OCI-LY3 (cell line): ENCODE results near the gene EXTL1.

Experiments used
- H2AFZ ChIP-seq: fragments of 200-600, 300-600 bp; shearing (Covaris generic); 2 replicates; pipeline ENCODE4 v1.6.0; 2014; ENCODE audit warnings: antibody characterized with exemption, low read depth, low read length
- H3K27ac ChIP-seq: fragments of 200-600, 300-600 bp; sonication (generic); 2 replicates; pipeline ENCODE4 v1.5.1; 2014; ENCODE audit warnings: mild to moderate bottlenecking, low read length, moderate library complexity, mixed read lengths
- H3K27me3 ChIP-seq: fragments of 200-600, 300-600 bp; sonication (generic); 2 replicates; pipeline ENCODE4 v1.6.1; 2014; ENCODE audit warnings: low read depth, low read length, mixed read lengths
- H3K36me3 ChIP-seq: fragments of 200-600, 300-600 bp; sonication (generic); replicated peaks from 2 replicates; pipeline ENCODE3; 2014; ENCODE audit warnings: low read depth, low read length, mixed read lengths
- H3K4me1 ChIP-seq: fragments of 300-600, 200-600 bp; sonication (generic); 2 replicates; pipeline ENCODE4 v1.6.1; 2014; ENCODE audit warnings: low read length, mixed read lengths
- H3K4me2 ChIP-seq: fragments of 200-600, 300-600 bp; sonication (generic); 2 replicates; pipeline ENCODE4 v1.6.1; 2014; ENCODE audit warnings: low read length, mixed read lengths
- H3K4me3 ChIP-seq: fragments of 300-600, 200-600 bp; sonication (generic); 2 replicates; pipeline ENCODE4 v1.5.1; 2014; ENCODE audit warnings: antibody characterized with exemption, mild to moderate bottlenecking, low read length, moderate library complexity
- H3K79me2 ChIP-seq: fragments of 300-600, 200-600 bp; shearing (Covaris generic); 2 replicates; pipeline ENCODE4 v1.6.1; 2014; ENCODE audit warnings: mild to moderate bottlenecking, low read length, mixed read lengths
- H3K9ac ChIP-seq: fragments of 300-600, 200-600 bp; shearing (Covaris generic); 2 replicates; pipeline ENCODE4 v1.6.0; 2014; ENCODE audit warnings: mild to moderate bottlenecking, low read length, moderate library complexity
- H3K9me3 ChIP-seq: fragments of 200-600, 300-600 bp; shearing (Covaris generic); 2 replicates; pipeline ENCODE4 v1.6.1; 2014; ENCODE audit warnings: low read length, mixed read lengths; ENCODE audit not compliant: insufficient read depth
- H4K20me1 ChIP-seq: fragments of 200-600, 300-600 bp; sonication (generic); 2 replicates; pipeline ENCODE4 v1.6.1; 2016; ENCODE audit warnings: low read length, mixed read lengths; ENCODE audit not compliant: insufficient read depth
- EZH2phosphoT487 ChIP-seq: fragments of 200-600 bp; shearing (Covaris generic); IDR thresholded peaks from 2 replicates; pipeline ENCODE4 v1.6.1; 2018; ENCODE audit warnings: antibody characterized with exemption, mixed run types, low read depth
- TF ChIP-seq, protein P1 (sequence below): fragments of 200-600, 300-600 bp; sonication (generic); IDR thresholded peaks from 2 replicates; pipeline ENCODE4 v1.5.1; 2014; ENCODE audit warnings: antibody characterized with exemption, low read length, low read depth

EXTL1 gene

GRCh38 chr1:25991937-25992688 lies 29.5 kb upstream of the EXTL1 start:
- no peak overlapping the region for H2AFZ ChIP-seq
- H3K4me1 ChIP-seq, result peaks cover 6% of the 10 kb centered on the region
- H3K27me3 ChIP-seq, result no peaks in the 10 kb centered on the region
- no peak for TF ChIP-seq EZH2phosphoT487
- TF ChIP-seq, protein P1, sequence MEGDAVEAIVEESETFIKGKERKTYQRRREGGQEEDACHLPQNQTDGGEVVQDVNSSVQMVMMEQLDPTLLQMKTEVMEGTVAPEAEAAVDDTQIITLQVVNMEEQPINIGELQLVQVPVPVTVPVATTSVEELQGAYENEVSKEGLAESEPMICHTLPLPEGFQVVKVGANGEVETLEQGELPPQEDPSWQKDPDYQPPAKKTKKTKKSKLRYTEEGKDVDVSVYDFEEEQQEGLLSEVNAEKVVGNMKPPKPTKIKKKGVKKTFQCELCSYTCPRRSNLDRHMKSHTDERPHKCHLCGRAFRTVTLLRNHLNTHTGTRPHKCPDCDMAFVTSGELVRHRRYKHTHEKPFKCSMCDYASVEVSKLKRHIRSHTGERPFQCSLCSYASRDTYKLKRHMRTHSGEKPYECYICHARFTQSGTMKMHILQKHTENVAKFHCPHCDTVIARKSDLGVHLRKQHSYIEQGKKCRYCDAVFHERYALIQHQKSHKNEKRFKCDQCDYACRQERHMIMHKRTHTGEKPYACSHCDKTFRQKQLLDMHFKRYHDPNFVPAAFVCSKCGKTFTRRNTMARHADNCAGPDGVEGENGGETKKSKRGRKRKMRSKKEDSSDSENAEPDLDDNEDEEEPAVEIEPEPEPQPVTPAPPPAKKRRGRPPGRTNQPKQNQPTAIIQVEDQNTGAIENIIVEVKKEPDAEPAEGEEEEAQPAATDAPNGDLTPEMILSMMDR, result no peak
- H3K9ac ChIP-seq, result no peak overlapping the region
- H3K4me3 ChIP-seq, result no peak overlapping the region
- H3K79me2 ChIP-seq, result 0 out of 2 replicates have a peak, but pooled peaks cover 3% of the 10 kb centered on the region
- no peaks in the 10 kb centered on the region for H3K36me3 ChIP-seq
- H3K4me2 ChIP-seq, result no peak overlapping the region
- H3K27ac ChIP-seq, result no peak overlapping the region
- no peaks in the 10 kb centered on the region for H3K9me3 ChIP-seq
- H4K20me1 ChIP-seq, result no peaks in the 10 kb centered on the region

- Histone ChIP-seq H3K9me3 (no peaks in the 10 kb centered on the region), H3K9ac (no peak overlapping the region), H3K36me3 (no peaks in the 10 kb centered on the region), H2AFZ (no peak overlapping the region), H3K4me2 (no peak overlapping the region), H3K27me3 (no peaks in the 10 kb centered on the region), H3K4me3 (no peak overlapping the region), H4K20me1 (no peaks in the 10 kb centered on the region), H3K4me1 (peaks cover 6% of the 10 kb centered on the region), H3K79me2 (0 out of 2 replicates have a peak, but pooled peaks cover 3% of the 10 kb centered on the region), H3K27ac (no peak overlapping the region)
- TF ChIP-seq, protein P1, result no peak
- TF ChIP-seq EZH2phosphoT487, result no peak
Observed at GRCh38 chr1:25992689-25993171, 28.8 kb upstream of the EXTL1 start.

GRCh38 chr1:25993197-25993951 lies 28.2 kb upstream of the EXTL1 start:
- H3K27ac ChIP-seq, result no peak overlapping the region
- no peak overlapping the region for H2AFZ ChIP-seq
- 0 out of 2 replicates have a peak, but pooled peaks cover 3% of the 10 kb centered on the region for H3K79me2 ChIP-seq
- no peak overlapping the region for H3K4me3 ChIP-seq
- H3K4me1 ChIP-seq, result peaks cover 7% of the 10 kb centered on the region
- no peak overlapping the region for H3K4me2 ChIP-seq
- no peak overlapping the region for H3K9ac ChIP-seq
- no peaks in the 10 kb centered on the region for H3K36me3 ChIP-seq
- H4K20me1 ChIP-seq, result no peaks in the 10 kb centered on the region
- TF ChIP-seq, protein P1, result no peak
- no peak for TF ChIP-seq EZH2phosphoT487
- H3K9me3 ChIP-seq, result no peaks in the 10 kb centered on the region
- H3K27me3 ChIP-seq, result no peaks in the 10 kb centered on the region
